Kidney epithelial cell (primary cell): ENCODE measurements around the gene ATF7IP2. TPM values are rescaled to one million over a fixed set of nuclear protein-coding genes. Genes with fewer than 3 reads are reported as not detected.
"Not testable (repeated sequence)": the region's sequence is repeated elsewhere in the genome, so short reads cannot be mapped to it uniquely, and the experiment has no call there.

Source experiments
- DNase-seq: peaks from one replicate; pipeline ENCODE4 v3.0.0-alpha.2; 2010; ENCODE audit warnings: low read depth
- H3K27me3 ChIP-seq: 2 replicates; pipeline ENCODE4 v1.6.0; 2011; ENCODE audit warnings: low read length; ENCODE audit not compliant: control insufficient read depth, insufficient read depth
- H3K36me3 ChIP-seq: 2 replicates; pipeline ENCODE4 v1.5.1; 2011; ENCODE audit warnings: low read length; ENCODE audit not compliant: control insufficient read depth, insufficient read depth
- H3K4me3 ChIP-seq: 2 replicates; pipeline ENCODE4 v1.5.1; 2011; ENCODE audit warnings: low read depth, mild to moderate bottlenecking, control low read depth, low read length
- total RNA-seq: library from RNA; depleted of rRNA; stranded (reverse); fragments of >200 nt; gene quantifications from 2 replicates; pipeline ENCODE4 v1.2.3, GENCODE V29; 2015
- TF ChIP-seq, protein P1 (sequence below): IDR thresholded peaks from 2 replicates; pipeline ENCODE4 v1.5.1; 2011; ENCODE audit warnings: mild to moderate bottlenecking, moderate library complexity, low read length, control low read depth, inconsistent platforms; ENCODE audit not compliant: insufficient read depth, poor library complexity, severe bottlenecking

Gene ATF7IP2
- total RNA-seq, 1 donor from 2014 or later = 4.6 TPM

DNA sequence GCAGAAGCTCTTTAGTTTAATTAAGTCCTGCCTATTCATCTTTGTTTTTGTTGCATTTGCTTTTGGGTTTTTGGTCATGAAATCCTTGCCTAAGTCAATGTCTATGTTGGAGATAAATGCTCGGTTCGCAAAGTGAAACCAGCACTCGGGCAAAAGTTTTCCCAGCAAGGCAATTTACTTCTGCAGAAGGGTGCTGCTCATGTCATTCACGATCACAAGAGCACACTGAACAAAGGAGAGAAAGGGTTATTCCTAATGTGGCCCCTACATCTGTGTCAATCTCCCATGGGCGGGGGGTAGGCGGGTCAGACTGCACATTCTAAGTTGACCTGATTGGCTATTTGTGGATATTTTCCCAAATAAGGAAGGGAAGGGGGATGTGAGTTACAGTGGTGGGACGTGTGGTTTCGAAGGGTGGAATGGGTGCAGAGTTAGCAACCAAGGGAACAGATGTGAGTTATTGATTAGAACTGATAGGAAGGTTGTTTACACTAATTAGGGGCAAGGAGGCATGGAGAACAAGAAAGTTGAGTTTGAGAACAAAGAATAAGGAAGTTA, 23.0 kb downstream of the ATF7IP2 start:
- Histone ChIP-seq H3K4me3 (no peak overlapping the region), H3K27me3 (no peaks in the 10 kb centered on the region), H3K36me3 (no peaks in the 10 kb centered on the region)
- no peak for DNase-seq
- TF ChIP-seq, protein P1, sequence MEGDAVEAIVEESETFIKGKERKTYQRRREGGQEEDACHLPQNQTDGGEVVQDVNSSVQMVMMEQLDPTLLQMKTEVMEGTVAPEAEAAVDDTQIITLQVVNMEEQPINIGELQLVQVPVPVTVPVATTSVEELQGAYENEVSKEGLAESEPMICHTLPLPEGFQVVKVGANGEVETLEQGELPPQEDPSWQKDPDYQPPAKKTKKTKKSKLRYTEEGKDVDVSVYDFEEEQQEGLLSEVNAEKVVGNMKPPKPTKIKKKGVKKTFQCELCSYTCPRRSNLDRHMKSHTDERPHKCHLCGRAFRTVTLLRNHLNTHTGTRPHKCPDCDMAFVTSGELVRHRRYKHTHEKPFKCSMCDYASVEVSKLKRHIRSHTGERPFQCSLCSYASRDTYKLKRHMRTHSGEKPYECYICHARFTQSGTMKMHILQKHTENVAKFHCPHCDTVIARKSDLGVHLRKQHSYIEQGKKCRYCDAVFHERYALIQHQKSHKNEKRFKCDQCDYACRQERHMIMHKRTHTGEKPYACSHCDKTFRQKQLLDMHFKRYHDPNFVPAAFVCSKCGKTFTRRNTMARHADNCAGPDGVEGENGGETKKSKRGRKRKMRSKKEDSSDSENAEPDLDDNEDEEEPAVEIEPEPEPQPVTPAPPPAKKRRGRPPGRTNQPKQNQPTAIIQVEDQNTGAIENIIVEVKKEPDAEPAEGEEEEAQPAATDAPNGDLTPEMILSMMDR = no peak

GRCh38 chr16:10409713-10410112, 23.9 kb downstream of the ATF7IP2 start:
- not testable (repeated sequence) for H3K36me3 ChIP-seq, DNase-seq, H3K4me3 ChIP-seq, H3K27me3 ChIP-seq

GRCh38 chr16:10410469-10410868, 24.6 kb downstream of the ATF7IP2 start:
- no peaks in the 10 kb centered on the region for H3K27me3 ChIP-seq
- DNase-seq = no peak
- no peaks in the 10 kb centered on the region for H3K36me3 ChIP-seq
- TF ChIP-seq, protein P1 = no peak
- no peak overlapping the region for H3K4me3 ChIP-seq

GRCh38 chr16:10412935-10413601, 27.2 kb downstream of the ATF7IP2 start:
- no peaks in the 10 kb centered on the region for H3K27me3 ChIP-seq
- H3K4me3 ChIP-seq = no peak overlapping the region
- no peak for DNase-seq
- H3K36me3 ChIP-seq = no peaks in the 10 kb centered on the region
- TF ChIP-seq, protein P1 = no peak

- not testable (repeated sequence) for DNase-seq, H3K4me3 ChIP-seq, H3K27me3 ChIP-seq, H3K36me3 ChIP-seq
These were observed 32.3 kb downstream of the ATF7IP2 start for GRCh38 chr16:10418204-10418603.

DNA sequence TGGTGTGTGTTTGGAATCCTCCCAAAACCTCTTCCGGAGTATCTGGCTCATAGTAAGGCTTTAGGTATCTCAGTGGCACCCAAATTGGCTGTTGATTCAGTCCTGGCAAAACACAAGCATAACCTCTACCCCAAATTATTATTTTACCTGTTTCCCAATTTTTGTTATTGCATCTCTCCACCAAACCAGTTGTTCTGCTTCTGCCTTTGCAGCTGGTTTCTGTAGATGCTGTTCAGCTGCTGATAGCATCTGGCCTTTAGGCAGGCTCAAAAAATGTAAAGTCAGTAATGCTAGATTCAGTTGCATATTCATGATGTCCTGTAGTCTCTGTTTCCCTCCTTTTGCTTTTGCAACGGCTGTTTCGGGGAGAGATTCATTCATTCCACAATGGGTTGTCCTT, 33.8 kb downstream of the ATF7IP2 start:
- Histone ChIP-seq H3K27me3 (no peaks in the 10 kb centered on the region), H3K36me3 (no peaks in the 10 kb centered on the region), H3K4me3 (no peak overlapping the region)
- TF ChIP-seq, protein P1 = no peak
- no peak for DNase-seq

DNA sequence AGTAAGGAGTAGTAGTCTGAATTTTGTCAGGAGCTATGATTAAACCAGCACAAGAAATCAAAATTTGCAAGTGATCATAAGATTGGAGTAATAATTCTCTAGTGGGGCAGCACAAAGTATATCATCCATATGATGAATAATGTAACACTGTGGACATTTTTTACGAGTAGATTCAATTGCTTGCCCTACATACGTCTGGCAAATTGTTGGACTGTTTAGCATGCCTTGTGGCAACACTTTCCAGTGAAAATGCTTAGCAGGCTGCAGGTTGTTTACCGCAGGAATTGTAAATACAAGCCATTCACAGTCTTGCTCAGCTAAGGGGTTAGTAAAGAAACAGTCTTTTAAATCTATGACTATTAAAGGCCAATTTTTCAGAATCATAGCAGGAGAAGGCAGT, 35.7 kb downstream of the ATF7IP2 start:
- DNase-seq = no peak
- Histone ChIP-seq H3K36me3 (no peaks in the 10 kb centered on the region), H3K27me3 (no peaks in the 10 kb centered on the region), H3K4me3 (no peak overlapping the region)
- TF ChIP-seq, protein P1 = no peak
